C4-2B (cell line): ENCODE measurements around the gene ANKRD55.

Experiments used
- CTCF ChIP-seq: fragments of 450-650 bp; conservative IDR thresholded peaks from 2 replicates; pipeline ENCODE4 v1.5.1; 2017; ENCODE audit warnings: mild to moderate bottlenecking
- ZFX ChIP-seq: fragments of 450-650 bp; IDR thresholded peaks from 2 replicates; pipeline ENCODE4 v1.6.1; 2017

GRCh38 chr5:56075361-56075760 lies 157.8 kb downstream of the ANKRD55 start:
- TF ChIP-seq CTCF (no peak), ZFX (no peak)
